Stimulated activated CD4-positive, alpha-beta T cell treated with anti-CD3 and anti-CD28 coated beads, Interleukin-12 subunit alpha, Interleukin-12 subunit beta, amount 100 ng/mL, for 4 hours (primary cell): Measurements from ENCODE around the gene MEIG1.
"Not testable (repeated sequence)": the region's sequence is repeated elsewhere in the genome, so short reads cannot be mapped to it uniquely, and the experiment has no call there.

ENCODE experiments used
- DNase-seq: peaks from one replicate; pipeline ENCODE4 v3.0.0-alpha.2; 2020

MEIG1 gene

DNA sequence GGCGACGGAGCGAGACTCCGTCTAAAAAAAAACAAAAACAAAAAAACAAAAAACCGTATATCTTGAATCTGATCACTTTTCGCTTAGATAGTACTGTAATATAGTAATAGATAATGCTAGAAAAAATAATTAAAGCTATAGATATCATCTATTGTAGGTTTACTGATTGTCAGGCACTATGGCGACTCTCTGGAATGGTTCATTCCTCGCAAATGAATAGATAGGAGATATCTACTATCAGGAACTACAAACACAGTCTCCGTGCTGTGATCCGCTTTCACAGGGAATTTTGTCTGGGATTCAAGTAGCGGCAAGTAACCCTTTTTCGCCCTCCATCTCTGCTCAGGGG is 342 bp upstream of the MEIG1 start:
- no peak for DNase-seq

- DNase-seq: no peak
Observed at GRCh38 chr10:14967897-14968296, 8.7 kb downstream of the MEIG1 start.

DNA sequence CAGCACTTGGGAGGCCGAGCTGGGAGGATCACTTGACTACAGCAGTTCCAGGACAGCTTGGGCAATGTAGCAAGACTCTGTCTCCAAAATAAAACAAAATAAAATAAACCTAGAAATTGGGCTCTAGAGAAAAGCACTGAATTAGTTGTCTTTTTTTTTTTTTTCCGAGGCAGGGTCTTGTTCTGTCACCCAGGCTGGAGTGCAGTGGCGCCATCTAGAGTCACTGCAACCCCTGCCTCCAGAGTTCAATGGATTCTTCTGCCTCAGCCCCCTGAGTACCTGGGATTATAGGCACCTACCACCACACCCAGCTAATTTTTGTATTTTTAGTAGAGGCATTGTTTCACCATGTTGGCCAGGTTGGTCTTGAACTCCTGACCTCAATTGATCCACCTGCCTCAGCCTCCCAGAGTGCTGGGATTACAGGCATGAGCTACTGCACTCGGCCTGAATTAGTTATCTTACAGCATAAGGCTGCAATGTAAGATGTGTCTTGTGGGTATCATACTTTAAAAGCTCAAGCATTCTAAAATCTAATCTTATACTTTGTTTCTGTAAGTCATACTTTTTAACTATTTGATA is 12.8 kb downstream of the MEIG1 start:
- peak; percentile 48 for DNase-seq

DNA sequence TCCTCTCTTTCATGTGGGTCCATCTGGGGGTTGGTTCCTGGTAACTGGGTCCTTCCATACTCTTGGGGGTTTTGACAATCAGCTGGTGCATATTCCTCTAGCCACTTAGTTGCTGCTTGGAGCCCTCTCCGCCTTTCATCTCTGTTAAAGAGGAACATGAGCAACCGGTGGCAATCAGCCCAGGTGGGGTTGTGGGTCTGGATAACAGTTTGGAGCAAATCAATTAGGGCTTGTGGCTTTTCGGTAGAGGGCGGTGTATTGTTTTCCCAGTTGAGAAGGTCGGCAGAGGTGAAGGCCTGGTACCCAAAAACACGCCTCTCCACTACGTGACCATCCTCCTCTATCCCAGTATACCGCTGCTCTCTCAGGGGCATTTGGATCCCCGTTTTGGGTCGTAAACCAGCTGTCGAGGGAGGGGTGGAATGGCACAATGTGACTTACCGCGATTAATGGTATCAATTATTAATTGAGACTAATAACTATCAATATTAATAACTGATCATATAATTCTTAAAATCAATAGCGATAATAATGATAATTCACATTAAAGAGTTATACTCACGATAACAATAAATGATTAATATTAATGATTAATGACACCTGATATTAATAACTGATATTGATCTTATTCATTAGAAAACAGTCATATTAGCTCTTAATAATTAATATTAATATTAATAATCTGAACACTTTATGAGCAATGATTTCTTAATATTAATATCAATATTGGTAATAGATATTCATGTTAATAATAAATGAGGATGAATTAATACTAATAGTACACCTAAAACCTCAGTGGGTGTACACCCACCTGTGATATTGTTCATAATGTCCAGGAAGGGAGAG is 15.2 kb downstream of the MEIG1 start:
- DNase-seq: not testable (repeated sequence)

- no peak for DNase-seq
Observed at GRCh38 chr10:14975672-14976273, 16.6 kb downstream of the MEIG1 start.

DNA sequence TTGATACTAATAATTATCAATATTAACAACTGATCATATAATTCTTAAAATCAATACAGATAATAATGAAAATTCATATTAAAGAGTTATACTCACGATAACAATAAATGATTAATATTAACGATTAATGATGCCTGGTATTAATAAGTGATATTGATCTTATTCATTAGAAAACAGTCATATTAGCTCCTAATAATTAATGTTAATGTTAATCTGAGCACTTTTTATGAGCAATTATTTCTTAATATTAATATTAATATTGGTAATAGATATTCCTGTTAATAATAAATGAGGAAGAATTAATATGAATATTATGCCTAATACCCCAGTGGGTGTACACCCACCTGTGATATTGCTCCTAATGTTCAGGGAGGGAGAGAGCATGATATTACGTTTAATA is 23.6 kb downstream of the MEIG1 start:
- no peak for DNase-seq

DNA sequence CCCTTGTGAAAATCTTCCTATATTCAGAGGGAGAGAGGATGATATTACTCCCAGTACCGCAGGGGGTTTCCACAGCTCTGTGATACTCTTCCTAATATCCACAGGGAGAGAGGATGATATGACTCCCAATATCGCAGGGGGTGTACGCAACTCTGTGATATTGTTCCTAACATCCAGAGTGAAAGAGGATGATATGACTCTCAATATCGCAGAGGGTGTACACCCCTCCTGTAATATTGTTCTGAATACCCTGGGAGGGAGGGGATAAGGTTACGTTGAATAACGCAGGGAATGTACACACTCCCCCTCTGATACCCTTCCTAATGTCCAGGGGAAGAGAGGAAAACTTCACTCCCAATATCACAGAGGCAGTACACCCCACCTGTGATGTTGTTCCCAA is 30.4 kb downstream of the MEIG1 start:
- DNase-seq: not testable (repeated sequence)

GRCh38 chr10:14991035-14991749 is 32.0 kb downstream of the MEIG1 start:
- peak; percentile 56 for DNase-seq

GRCh38 chr10:14992336-14992735 is 33.1 kb downstream of the MEIG1 start:
- DNase-seq: not testable (repeated sequence)

DNA sequence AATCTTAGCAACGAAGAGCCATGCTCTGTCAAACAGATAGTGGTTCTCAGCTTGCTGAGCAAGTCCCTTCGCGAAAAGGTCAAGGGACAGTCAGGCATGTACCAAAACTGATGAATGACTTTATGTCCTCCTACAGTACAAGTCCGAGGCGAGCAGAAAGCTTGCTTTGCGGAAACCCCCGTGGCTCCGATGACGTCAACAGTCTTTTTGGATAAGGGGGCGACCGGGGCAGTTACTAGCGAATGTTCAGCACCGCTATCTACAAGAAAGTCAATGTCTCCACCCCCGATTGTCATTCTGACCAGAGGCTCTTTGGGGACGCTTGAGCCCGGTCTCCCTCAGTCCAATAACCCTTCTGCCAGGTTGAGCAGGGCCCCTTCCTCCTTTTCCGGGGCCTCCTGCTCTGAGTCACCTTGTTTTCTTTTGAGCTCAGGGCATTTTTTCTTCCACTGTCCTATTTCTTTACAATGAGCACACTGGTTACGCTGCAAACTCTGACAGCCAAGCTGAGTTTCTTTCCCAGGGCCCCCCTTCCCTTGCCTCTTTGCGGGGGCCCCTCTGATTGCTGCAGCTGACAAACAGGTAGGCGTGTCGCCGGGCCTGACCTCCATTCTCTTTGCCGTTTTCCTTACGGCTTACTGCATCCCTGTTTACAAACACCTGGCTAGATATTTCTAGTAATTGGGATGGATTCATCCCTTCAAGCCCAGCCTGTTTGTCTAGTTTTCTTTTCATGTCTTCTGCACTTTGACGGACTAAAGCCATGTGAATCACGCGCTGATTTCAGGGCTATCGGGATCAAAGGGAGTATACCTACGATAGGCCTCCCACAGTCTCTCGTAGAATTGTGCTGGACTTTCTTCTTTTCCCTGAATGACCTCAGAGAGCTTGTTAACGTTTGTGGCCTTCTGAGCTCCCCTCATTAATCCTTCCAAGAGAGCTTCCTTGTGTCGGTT is 34.6 kb downstream of the MEIG1 start:
- DNase-seq: not testable (repeated sequence)

DNA sequence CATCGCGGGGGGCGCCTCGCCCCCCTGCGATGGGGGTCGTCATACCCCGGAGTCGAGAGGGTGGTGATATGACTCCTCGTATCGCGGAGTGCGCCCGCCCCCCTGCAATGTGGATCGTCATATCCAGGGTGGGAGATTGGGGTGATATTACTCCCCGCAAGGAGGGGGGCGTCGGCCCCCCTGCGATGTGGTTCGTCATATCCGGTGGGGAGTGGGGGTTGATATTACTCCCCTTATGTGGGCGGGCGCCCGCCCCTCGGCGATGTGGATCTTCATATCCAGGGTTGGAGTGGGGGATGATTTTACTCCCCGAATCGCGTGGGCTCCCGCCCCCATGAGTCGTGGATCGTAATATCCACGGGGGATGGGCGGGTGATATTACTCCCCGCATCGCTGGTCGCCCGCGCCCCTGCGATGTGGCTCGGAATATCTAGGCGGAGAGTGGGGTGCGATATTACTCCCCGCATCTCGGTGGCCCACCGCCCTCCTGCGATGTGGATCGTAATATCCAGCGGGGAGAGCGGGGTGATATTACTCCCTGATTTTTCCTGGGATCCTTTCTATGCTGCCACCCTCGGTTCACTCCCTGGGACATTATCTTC is 36.9 kb downstream of the MEIG1 start:
- no peak for DNase-seq

- not testable (repeated sequence) for DNase-seq
Observed at GRCh38 chr10:15013530-15013929, 54.3 kb downstream of the MEIG1 start.

DNA sequence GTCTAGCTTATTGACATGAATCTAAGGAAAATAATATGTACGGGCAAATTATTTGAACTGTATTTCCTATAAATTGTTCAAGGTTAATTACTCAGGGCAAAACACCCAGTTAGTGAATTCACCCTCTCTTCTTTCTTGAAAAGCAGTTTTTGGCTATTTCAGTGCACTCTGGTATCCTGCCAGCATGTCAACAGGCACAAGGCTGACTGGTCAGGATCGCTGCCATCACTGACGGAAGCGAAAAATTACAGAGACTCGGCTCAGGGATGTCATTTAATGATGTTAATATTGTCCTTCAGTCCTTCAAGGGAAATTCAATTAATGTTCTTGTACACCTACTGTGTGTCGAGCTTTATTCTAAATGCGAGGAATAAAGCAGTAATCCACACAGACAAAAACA is 56.3 kb downstream of the MEIG1 start:
- DNase-seq: no peak

- DNase-seq: not testable (repeated sequence)
Observed at GRCh38 chr10:15020966-15021365, 61.8 kb downstream of the MEIG1 start.
